ENCODE data around the gene ZNF410. TPM values are rescaled to one million over a fixed set of nuclear protein-coding genes. Genes with fewer than 3 reads are reported as not detected.

Gene ZNF410
- total and polyA plus RNA-seq, 2 donors (not counting 3 experiments of a cell fraction or from before 2014, with no cell fraction given), result 21.8 to 45.0 TPM

- H3K9me3 ChIP-seq (replicated peaks; ENCODE audit: control insufficient read depth, insufficient read depth, low read length), result no peaks in the 10 kb centered on the region
- no peak overlapping the region for H3K9ac ChIP-seq (replicated peaks; ENCODE audit: extremely low read depth, insufficient read depth, low read length)
- no peak for TF ChIP-seq FOS (IDR thresholded peaks at IDR 0.05; ENCODE audit: borderline replicate concordance, insufficient read depth, low read length)
- TF ChIP-seq CTCF (IDR thresholded peaks at IDR 0.05; ENCODE audit: extremely low read depth in 1 of 2, insufficient read depth in 1 of 2, low read depth in 1 of 2, low read length in 2 of 2), result no peak
- TF ChIP-seq GATA2 (IDR thresholded peaks at IDR 0.05; ENCODE audit: insufficient read depth, insufficient read length, low read depth, low read length), result no peak
- no peak for TF ChIP-seq MAX (IDR thresholded peaks at IDR 0.05; ENCODE audit: insufficient read depth, insufficient read length)
- TF ChIP-seq MYC (IDR thresholded peaks at IDR 0.05; ENCODE audit: low read depth, low read length), result no peak
- TF ChIP-seq JUN (IDR thresholded peaks at IDR 0.05; ENCODE audit: borderline replicate concordance, insufficient read depth, insufficient read length, low read depth), result no peak
- no peak for TF ChIP-seq POLR2A (IDR thresholded peaks at IDR 0.05; ENCODE audit: low read depth, low read length)
- TF ChIP-seq POLR2AphosphoS5 (IDR thresholded peaks at IDR 0.05; ENCODE audit: insufficient read depth, low read depth, low read length), result no peak
- no peak for TF ChIP-seq EZH2 (IDR thresholded peaks at IDR 0.05; ENCODE audit: borderline replicate concordance, low read depth, low read length, severe bottlenecking)
- no peaks in the 10 kb centered on the region for H3K27me3 ChIP-seq (ENCODE audit: control insufficient read depth in 2 of 2, insufficient read depth in 2 of 2, low read length in 2 of 2)
- H3K4me1 ChIP-seq (ENCODE audit: control insufficient read depth, extremely low read depth, insufficient read depth, low read length), result peaks cover 9% of the 10 kb centered on the region
- POLR2A ChIA-PET, result no interaction called here
- H3K36me3 ChIP-seq (ENCODE audit: control insufficient read depth in 2 of 2, extremely low read depth in 1 of 2, insufficient read depth in 2 of 2, low read length in 2 of 2), result no peaks in the 10 kb centered on the region
- no peak overlapping the region for H3K27ac ChIP-seq (ENCODE audit: insufficient read depth, low read depth, low read length)
- intact Hi-C loops (cut with micrococcal nuclease) (no loop called here), dilution Hi-C loops (cut with MboI; ENCODE audit: extremely low pct_ligation_motif_present, low sequenced_read_pairs) (no loop called here)
- no peak overlapping the region for H3K4me2 ChIP-seq (ENCODE audit: insufficient read depth, low read length)
- BruUV-seq (replicated peaks), result no TSS peak
- no peaks in the 10 kb centered on the region for H3K79me2 ChIP-seq (ENCODE audit: control insufficient read depth, insufficient read depth, low read length)
- no peak for FAIRE-seq
- H2AFZ ChIP-seq (ENCODE audit: low read depth, low read length), result no peak overlapping the region
- CTCF ChIA-PET, result interaction anchor here (1.9 kb wide), 1 partner anchor 118 kb away, joined by 4 read pairs; no protein-coding TSS in a partner anchor
- no peaks in the 10 kb centered on the region for H4K20me1 ChIP-seq (replicated peaks; ENCODE audit: control insufficient read depth, extremely low read depth, insufficient read depth, low read length)
- H3K4me3 ChIP-seq (replicated peaks in 1 of 3; ENCODE audit: insufficient read depth in 1 of 3, low read depth in 1 of 3, low read length in 3 of 3), result no peak overlapping the region
- no peaks in the 10 kb centered on the region for H3K9me1 ChIP-seq (replicated peaks; ENCODE audit: control insufficient read depth, extremely low read depth, insufficient read depth, low read length)
- no peak for DNase-seq (ENCODE audit: low read depth, low spot score)
These were observed 39.7 kb upstream of the ZNF410 start for GRCh38 chr14:73846947-73847346.

Measured in endothelial cell of umbilical vein (primary cell).